COLO829 (cell line): ENCODE data around the gene TJAP1.
A peak's percentile ranks its signal among the peaks of the same experiment; 100 is the strongest.
"Not testable (repeated sequence)": the region's sequence is repeated elsewhere in the genome, so short reads cannot be mapped to it uniquely, and the experiment has no call there.

ENCODE experiments used
- DNase-seq: peaks from one replicate; pipeline ENCODE4 v3.0.0; 2012; ENCODE audit warnings: low spot score

The TJAP1 gene

GRCh38 chr6:43453831-43454230, 23.5 kb upstream of the TJAP1 start:
- no peak for DNase-seq

DNA sequence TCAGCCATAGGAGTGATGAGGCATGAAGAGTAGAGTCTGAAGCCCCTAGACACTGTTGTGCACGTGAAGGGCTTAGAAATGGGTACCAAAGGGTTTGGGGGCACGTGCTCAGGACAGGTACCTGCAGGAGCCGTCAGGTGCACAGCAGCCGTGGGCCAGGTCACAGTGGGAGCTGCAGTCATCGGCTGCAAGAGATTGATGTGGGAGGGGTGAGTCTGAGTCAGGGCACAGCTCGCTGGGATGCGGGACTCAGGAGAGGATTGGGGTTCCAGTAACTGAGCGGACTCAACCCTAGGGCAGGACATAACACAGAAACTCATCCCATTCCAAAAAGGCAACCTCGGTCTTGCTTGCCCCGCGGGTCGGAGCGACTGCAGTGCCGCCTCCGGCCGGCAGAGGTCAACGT, 23.1 kb upstream of the TJAP1 start:
- peak; percentile 73 for DNase-seq

GRCh38 chr6:43454696-43455530, 22.5 kb upstream of the TJAP1 start:
- no peak for DNase-seq

DNA sequence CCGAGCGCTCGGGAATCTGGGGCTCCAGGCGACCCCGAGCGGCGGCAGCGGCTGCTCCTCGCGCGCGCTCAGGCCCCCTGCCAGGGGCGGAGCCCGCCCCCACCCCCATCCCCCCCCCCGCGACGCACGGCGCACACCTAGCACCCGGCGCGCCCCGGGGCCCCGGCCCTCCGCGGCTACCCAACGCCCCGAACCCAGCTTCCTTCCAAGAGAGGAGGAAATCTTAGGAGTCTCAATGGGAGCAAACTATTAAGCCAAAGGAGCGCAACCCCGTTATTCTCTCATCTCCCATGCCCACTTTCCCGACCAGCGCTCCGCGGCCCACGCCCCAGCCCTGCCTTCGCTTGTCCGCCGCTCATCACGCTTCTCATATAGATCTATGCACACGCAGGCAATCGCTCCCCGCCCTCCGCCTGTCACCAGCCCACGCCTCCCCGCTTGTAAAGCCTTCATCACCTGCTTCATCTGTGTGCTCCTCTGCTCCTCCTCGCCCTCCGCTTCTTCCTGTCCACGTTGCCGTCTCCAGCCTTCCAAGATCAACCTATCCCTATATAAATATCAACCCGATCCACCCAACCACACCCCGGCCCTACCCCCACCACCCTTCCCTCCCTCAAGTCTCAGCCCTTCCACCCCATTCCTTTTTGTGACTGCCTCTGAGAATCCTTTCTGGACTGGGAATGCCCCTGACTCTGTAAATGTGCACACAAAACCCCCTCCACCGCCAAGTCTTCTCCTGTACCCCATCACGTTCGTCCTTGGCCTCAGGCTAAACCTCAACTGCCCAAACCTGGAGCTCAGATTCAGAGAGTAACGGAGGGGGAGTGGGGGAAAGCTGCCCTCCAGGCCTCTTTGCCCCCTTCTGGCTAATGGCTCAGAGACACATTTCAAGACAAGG, 21.6 kb upstream of the TJAP1 start, which contains the start of gene DLK2:
TSS of gene DLK2 (minus strand) at position 18 of the 898 bp plus-strand sequence. CDS start 723 bp downstream, outside the sequence.
- DNase-seq, result no peak

DNA sequence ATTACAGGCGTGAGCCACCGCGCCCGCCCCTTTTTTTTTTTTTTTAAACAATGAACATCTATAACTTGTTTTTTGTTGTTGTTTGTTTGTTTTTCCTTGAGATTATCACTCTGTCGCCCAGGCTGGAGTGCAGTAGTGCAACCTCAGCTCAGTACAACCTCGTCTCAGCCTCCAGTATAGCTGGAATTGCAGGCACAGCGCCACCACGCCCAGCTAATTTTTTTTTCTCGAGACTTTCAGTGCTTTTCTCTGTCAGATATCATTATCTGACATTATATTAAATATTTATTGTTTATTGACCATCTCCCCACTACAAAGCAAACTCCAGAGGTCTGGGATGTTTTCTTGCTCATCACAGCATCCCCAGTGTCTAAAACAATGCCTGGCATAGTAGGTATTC, 19.7 kb upstream of the TJAP1 start:
- DNase-seq, result no peak

DNA sequence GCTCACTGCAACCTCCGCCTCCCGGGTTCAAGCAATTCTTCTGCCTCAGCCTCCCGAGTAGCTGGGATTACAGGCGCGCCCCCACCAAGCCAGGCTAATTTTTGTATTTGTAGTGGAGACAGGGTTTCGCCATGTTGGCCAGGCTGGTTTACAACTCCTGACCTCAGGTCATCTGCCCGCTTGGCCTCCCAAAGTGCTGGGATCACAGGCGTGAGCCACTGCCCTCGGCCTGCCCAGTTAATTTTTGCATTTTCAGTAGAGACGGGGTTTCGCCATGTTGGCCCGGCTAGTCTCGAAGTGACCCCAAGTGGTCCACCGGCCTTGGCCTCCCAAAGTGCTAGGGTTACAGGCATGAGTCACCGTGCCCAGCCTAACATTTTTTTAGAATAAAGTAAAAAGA, 19.2 kb upstream of the TJAP1 start:
- not testable (repeated sequence) for DNase-seq

DNA sequence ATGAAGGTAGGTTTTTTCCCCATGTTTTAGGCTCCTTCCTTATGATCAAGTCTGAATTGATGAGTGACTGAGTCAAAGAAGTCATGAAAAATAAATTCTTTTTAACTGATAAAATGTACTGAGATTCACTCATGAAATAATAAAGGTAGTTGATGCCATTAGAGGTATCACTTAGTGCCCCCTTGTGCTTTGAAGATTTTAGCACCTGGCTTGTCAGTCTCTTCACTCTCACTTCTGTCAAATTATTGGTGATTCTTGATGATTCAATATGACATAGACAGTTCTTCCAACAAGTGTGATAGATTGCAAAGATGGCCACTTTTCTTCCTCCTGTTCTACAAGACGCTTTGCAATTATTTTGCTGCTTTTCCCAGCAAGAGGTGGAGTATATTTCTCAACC, 17.8 kb upstream of the TJAP1 start:
- DNase-seq, result no peak

GRCh38 chr6:43460032-43460431, 17.3 kb upstream of the TJAP1 start:
- no peak for DNase-seq

GRCh38 chr6:43461936-43462335, 15.4 kb upstream of the TJAP1 start:
- no peak for DNase-seq

- DNase-seq, result no peak
These were observed 13.0 kb upstream of the TJAP1 start for GRCh38 chr6:43464337-43464736.

DNA sequence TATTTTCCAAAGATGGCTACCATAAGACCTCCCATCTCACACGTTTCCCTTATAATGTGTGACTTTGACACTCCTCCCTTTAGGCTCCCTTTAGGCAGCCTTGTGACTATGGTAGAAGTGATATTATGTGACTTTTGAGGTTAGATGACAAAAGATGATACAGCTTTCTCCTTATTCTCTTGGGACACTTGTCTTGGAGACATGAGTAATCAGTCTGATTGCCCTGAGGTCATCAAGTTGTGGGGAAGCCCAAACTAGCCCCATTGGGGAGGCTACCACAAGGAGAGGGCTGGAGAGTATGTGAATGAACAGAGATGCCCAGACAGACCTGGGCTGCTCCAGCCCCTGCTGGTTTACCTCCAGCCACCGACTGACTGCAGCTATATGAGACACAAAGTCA, 11.4 kb upstream of the TJAP1 start:
- DNase-seq, result no peak

DNA sequence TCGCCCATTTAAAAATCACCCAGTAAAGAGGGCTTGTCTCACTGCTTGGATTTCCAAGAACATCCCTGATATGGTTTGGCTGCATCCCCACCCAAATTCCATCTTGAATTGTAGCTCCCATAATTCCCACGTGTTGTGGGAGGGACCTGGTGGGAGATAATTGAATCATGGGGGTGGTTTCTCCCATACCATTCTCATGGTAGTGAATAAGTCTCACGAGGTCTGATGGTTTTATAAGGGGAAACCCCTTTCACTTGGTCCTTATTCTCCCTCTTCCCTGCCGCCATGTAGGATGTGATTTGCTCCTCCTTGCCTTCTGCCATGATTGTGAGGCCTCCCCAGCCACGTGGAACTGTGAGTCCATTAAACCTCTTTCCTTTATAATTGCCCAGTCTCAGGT, 10.1 kb upstream of the TJAP1 start:
- not testable (repeated sequence) for DNase-seq

- DNase-seq, result no peak
These were observed 9.6 kb upstream of the TJAP1 start for GRCh38 chr6:43467752-43468151.

DNA sequence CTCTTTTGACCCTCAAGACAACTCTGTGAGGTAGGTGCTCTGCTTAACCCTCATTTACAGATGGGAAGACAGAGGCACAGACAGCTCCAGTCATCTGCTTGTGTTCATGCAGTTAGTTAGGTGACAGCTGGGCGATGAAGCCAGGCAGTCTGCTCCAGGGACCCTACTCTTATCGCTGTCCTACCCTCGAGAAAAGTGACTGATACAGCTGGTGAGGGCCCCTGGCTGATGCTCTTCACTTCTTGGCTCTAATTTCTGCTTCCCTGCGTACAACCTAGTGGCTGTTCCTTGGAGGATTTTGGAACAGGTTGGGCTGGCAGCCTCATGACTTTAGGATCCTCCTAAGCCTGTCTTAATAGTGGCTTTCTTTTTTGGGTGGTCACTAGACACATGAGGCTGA, 9.1 kb upstream of the TJAP1 start:
- DNase-seq, result no peak

GRCh38 chr6:43468748-43469681, 8.4 kb upstream of the TJAP1 start:
- no peak for DNase-seq

GRCh38 chr6:43469947-43470346, 7.4 kb upstream of the TJAP1 start:
- DNase-seq, result no peak

DNA sequence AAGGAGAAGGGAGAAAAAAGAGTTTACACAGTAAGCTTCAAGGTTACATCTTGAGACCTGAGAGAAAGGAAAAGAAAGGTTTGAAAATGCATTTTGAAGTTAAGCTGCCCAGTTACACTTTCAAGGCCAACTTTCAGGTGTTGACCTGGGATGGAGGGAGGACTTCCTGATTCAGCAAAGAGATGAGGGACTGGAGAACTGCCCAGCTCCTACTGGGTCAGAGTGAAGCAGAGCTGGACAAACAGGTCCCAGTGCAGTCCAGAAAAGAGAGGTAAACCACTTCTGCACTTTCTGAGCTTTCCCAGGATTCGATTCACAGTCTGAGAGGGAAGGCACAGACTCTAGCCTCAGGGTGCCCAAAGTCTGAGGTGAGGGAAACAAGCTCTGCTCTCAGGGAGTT, 6.0 kb upstream of the TJAP1 start:
- no peak for DNase-seq

DNA sequence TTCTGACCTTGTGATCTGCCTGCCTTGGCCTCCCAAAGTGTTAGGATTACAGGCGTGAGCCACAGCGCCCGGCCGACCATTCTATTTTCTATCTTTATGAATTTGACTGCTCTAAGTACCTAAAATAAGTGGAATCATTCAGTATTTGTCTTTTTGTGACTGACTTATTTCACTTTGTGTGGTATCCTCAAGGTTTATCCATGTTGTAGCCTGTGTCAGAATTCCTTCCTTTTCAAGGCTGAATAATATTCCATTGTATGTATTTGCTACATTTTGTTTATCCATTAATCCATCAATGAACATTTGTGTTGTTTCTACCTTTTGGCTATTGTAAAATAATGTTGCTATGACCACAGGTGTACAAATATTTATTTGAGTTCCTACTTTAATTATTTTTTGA, 4.9 kb upstream of the TJAP1 start:
- DNase-seq, result no peak

DNA sequence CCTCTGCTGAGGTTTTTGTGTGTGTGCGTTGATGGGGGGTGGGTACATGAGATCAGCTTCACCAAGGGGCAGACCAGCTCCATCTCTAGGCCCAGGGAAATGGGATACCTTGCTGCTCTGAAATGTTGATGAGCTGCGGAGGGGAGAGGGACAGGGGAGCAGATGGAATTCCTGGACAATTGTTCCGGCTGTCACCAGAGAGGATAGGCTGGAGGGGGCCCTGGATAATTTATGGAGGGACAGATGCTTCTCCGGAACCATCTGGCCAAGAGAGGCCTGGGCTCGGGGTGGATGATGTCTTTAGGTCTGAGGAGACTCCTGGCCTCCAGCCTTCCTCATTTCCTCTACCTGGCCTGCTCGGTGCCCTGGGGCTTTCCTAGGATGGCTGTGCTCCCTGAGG, 1.9 kb upstream of the TJAP1 start:
- no peak for DNase-seq

DNA sequence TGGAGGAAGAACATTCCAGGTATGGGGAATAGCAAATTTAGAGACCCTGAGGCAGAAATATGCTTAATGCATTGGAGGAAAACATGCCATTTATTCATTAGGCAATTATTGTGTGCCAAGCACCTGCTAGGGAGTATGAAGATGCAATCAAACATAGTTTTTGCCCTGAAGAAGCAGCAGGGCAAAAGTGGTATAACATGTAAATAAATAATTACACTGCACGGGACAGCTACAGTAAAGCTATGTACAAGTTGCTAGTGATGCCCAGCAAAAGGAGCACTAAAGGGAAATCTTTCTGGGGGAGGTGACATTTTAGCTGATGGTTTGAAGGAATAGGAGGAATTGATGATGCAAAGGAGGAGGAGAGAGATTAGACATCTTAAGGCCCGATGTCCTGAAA, 624 bp upstream of the TJAP1 start:
- no peak for DNase-seq

DNA sequence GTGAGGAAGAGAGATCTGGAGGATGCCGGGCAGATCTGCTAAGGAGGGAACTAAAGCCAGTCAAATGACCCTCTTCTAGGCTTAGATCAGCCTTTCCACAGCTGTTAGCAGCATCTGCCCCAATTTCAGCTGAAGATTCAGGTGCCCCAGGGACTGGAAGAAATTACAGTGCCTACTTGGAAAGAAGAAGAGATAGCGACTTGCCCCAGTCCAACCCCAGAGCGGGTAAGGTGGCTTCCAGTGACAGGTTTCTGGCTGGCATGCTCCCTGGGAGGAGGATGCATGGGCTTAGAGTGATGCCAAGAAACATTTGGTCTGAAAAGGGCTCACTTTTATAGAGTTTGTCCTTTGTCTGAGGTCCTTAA, 620 bp downstream of the TJAP1 start:
- DNase-seq, result no peak

GRCh38 chr6:43481075-43481474, 3.7 kb downstream of the TJAP1 start:
- no peak for DNase-seq
